Breast epithelium (tissue), 4 donors: ENCODE results near the gene KLHL18. TPM values are rescaled to one million over a fixed set of nuclear protein-coding genes. Genes with fewer than 3 reads are reported as not detected.

Experiments
- DNase-seq, 2 donors: peaks; one replicate each; pipeline ENCODE4 v3.0.0-alpha.2; 2019; ENCODE audit warnings: low spot score in 2 of 2
- H3K27ac ChIP-seq, 2 donors: fragments of 200-600 bp; sonication (generic) in 1 of 2; one replicate each; pipeline ENCODE4 v1.5.1; 2016 to 2019; ENCODE audit warnings: mild to moderate bottlenecking in 1 of 2
- H3K27me3 ChIP-seq, 2 donors: fragments of 200-600 bp; sonication (generic) in 1 of 2; one replicate each; pipeline versions ENCODE4 v1.5.1 to v1.6.0; 2017 to 2019; ENCODE audit warnings: control low read depth in 1 of 2, mild to moderate bottlenecking in 1 of 2
- H3K36me3 ChIP-seq: fragments of 200-600 bp; one replicate; pipeline ENCODE4 v1.5.1; 2019
- H3K4me1 ChIP-seq, 2 donors: fragments of 200-600 bp; sonication (generic); one replicate each; pipeline ENCODE4 v1.5.1; 2016 to 2019; ENCODE audit warnings: control low read depth in 1 of 2
- H3K4me3 ChIP-seq, 3 donors: fragments of 200-600 bp; sonication (generic); 1 replicate in 2 of 3; 2 replicates in 1 of 3; pipeline ENCODE4 v1.5.1; 2016 to 2019; ENCODE audit warnings: mild to moderate bottlenecking in 3 of 3, moderate library complexity in 2 of 3
- H3K9me3 ChIP-seq, 2 donors: fragments of 200-600 bp; sonication (generic) in 1 of 2; one replicate each; pipeline ENCODE4 v1.5.1; 2016 to 2019; ENCODE audit warnings: control low read depth in 1 of 2
- CTCF ChIP-seq, 3 donors: fragments of 450-650 bp; IDR thresholded peaks; one replicate each; pipeline ENCODE4 v1.5.1; 2016 to 2017; ENCODE audit warnings: antibody characterized with exemption in 3 of 3, mild to moderate bottlenecking in 3 of 3, moderate library complexity in 3 of 3
- POLR2A ChIP-seq: fragments of 450-650 bp; IDR thresholded peaks from one replicate; pipeline ENCODE4 v1.6.1; 2016; ENCODE audit warnings: antibody characterized with exemption, mild to moderate bottlenecking, moderate library complexity
- POLR2AphosphoS5 ChIP-seq, 3 donors: sonication (generic); formaldehyde crosslinking; IDR thresholded peaks; one replicate each; pipeline ENCODE4 v1.6.1; 2017; ENCODE audit warnings: antibody characterized with exemption in 3 of 3
- intact Hi-C: fragments of 100-400 bp; cut with DNase I; formaldehyde crosslinking; loops from one replicate; pipeline ENCODE4 v1.15.1; 2023; ENCODE audit warnings: low total_unique reads
- total RNA-seq, 3 donors: library from RNA; depleted of rRNA; stranded (reverse); fragments of >200 nt; gene quantifications; one replicate each; pipeline ENCODE4 v1.1.0, GENCODE V29; 2016

Gene KLHL18
- total RNA-seq, 3 donors from 2014 or later: 12.5 to 14.5 (median 14.1) TPM

- peaks cover 0 to 9% of the 10 kb centered on the region in 2 donors for H3K4me1 ChIP-seq
- no peak overlapping the region for H3K27ac ChIP-seq
- H3K4me3 ChIP-seq: no peak overlapping the region
- no peaks in the 10 kb centered on the region for H3K36me3 ChIP-seq
- no peaks in the 10 kb centered on the region for H3K27me3 ChIP-seq
- TF ChIP-seq POLR2A (no peak), CTCF (IDR thresholded peaks at IDR 0.05) (no peak), POLR2AphosphoS5 (IDR thresholded peaks at IDR 0.05) (no peak)
- no peaks in the 10 kb centered on the region for H3K9me3 ChIP-seq
- intact Hi-C loops: no loop called here
- DNase-seq: no peak
Measured at GRCh38 chr3:47384425-47384824, 101.7 kb downstream of the KLHL18 start.

- no peak for DNase-seq
- Histone ChIP-seq H3K4me3 (no peak overlapping the region), H3K36me3 (no peaks in the 10 kb centered on the region), H3K4me1 (peaks cover 0 to 9% of the 10 kb centered on the region in 2 donors), H3K27ac (no peak overlapping the region), H3K27me3 (no peaks in the 10 kb centered on the region), H3K9me3 (no peaks in the 10 kb centered on the region)
- intact Hi-C loops: no loop called here
- no peak for TF ChIP-seq POLR2AphosphoS5 (IDR thresholded peaks at IDR 0.05)
- TF ChIP-seq CTCF (IDR thresholded peaks at IDR 0.05): no peak
- no peak for TF ChIP-seq POLR2A
Measured at GRCh38 chr3:47385007-47385406, 102.3 kb downstream of the KLHL18 start.

DNA sequence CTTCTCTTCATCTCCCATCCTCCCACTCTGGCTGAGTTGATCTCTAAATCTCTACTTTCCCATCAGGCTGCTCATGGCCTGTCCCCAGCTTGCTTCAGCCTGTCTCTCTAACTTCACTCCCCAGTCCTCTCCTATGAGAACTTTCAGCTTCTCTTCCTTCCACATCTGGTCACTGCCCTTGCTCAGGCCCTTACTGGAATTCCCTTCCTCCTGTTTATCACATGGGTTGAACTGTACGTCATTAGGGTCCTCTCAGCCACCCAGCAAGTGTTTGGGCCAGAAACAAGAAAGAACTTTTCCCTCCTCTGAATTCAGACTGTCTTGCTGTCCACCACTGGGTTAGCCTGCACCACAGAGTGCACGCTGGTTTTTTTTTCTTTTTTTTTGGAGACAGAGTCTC, 103.1 kb downstream of the KLHL18 start:
- Histone ChIP-seq H3K4me1 (peaks cover 0 to 9% of the 10 kb centered on the region in 2 donors), H3K9me3 (no peaks in the 10 kb centered on the region), H3K27ac (peak overlapping the region in 1 of 2 donors; percentile 49), H3K27me3 (no peaks in the 10 kb centered on the region), H3K36me3 (no peaks in the 10 kb centered on the region), H3K4me3 (no peak overlapping the region)
- intact Hi-C loops: no loop called here
- DNase-seq: no peak
- TF ChIP-seq POLR2AphosphoS5 (IDR thresholded peaks at IDR 0.05): no peak
- TF ChIP-seq POLR2A: no peak
- no peak for TF ChIP-seq CTCF (IDR thresholded peaks at IDR 0.05)

DNA sequence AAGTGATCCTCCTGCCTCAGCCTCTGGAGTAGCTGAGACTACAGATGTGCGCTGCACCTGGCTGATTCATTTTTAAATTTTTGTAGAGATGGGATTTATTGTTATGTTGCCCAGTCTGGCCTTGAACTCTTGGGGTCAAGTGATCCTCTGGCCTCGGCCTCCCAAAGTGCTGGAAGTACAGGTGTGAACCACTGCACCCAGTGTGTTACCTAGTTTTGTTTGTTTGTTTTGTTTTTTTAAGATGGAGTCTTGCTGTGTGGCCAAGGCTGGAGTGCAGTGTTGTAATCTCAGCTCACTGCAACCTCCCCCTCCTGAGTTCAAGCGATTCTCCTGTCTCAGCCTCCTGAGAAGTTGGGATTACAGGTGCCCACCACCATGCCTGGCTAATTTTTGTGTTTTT, 110.2 kb downstream of the KLHL18 start:
- peaks cover 0 to 11% of the 10 kb centered on the region in 2 donors for H3K4me1 ChIP-seq

More for the DNA sequence above, 110.2 kb downstream of the KLHL18 start:
- no peak for TF ChIP-seq POLR2A
- no peak for TF ChIP-seq POLR2AphosphoS5 (IDR thresholded peaks at IDR 0.05)
- TF ChIP-seq CTCF (IDR thresholded peaks at IDR 0.05): no peak
- no peak overlapping the region for H3K27ac ChIP-seq
- no peak overlapping the region for H3K4me3 ChIP-seq
- H3K36me3 ChIP-seq: no peaks in the 10 kb centered on the region
- H3K27me3 ChIP-seq: no peaks in the 10 kb centered on the region
- H3K9me3 ChIP-seq: no peaks in the 10 kb centered on the region
- intact Hi-C loops: no loop called here
- no peak for DNase-seq
